HepG2 (cell line): Measurements from ENCODE around the gene PLEKHA3. TPM values are rescaled to one million over a fixed set of nuclear protein-coding genes. Genes with fewer than 3 reads are reported as not detected.

Experiments
- ATAC-seq: fragments of 200-7000 bp; cut with Tn5 transposase; 3 replicates; pipeline ENCODE4 v1.9.1; 2020; ENCODE audit warnings: mild to moderate bottlenecking, moderate library complexity
- BruUV-seq: library from RNA; stranded (reverse); fragments of 400-500 nt; replicated peaks from 2 replicates; lab custom pipeline; 2021; lab: Mats Ljungman, UMichigan
- CTCF ChIA-PET: fragments of 300-600 bp; formaldehyde crosslinking; extraction: SDS; loops from one replicate; lab custom pipeline; 2021; ENCODE audit warnings: low total read pairs, inconsistent platforms, low intra/inter-chr PET ratio; lab: Yijun Ruan, JAX
- POLR2A ChIA-PET: fragments of 350-600 bp; sonication (Branson Sonifier 250); formaldehyde crosslinking; loops from one replicate; lab custom pipeline; 2020; ENCODE audit warnings: antibody characterized with exemption, inconsistent platforms; lab: Yijun Ruan, JAX
- DNase-seq: peaks from one replicate; pipeline ENCODE4 v3.0.0-alpha.2; 2015; ENCODE audit warnings: low spot score
- FAIRE-seq: peaks from 3 replicates; lab custom pipeline; 2011; peaks lifted over from hg19 to GRCh38; lab: Jason Lieb, UNC
- H2AFZ ChIP-seq: one replicate; pipeline ENCODE4 v1.6.1; 2011; ENCODE audit warnings: low read length, inconsistent platforms
- H3K27ac ChIP-seq: fragments of 300-600 bp; 3 replicates; pipeline ENCODE4 v1.8.0; 2011; ENCODE audit warnings: mixed run types, mild to moderate bottlenecking, mixed read lengths, low read length, inconsistent platforms; ENCODE audit not compliant: insufficient read depth; ENCODE audit errors: extremely low read length
- H3K27me3 ChIP-seq, 2 experiments: fragments of 200-600 bp in 1 of 2; 2 replicates in 1 of 2; 3 replicates in 1 of 2; pipeline versions ENCODE4 v1.6.0 to v1.8.0; 2011; ENCODE audit warnings: low read length in 2 of 2, mild to moderate bottlenecking in 2 of 2, moderate library complexity in 2 of 2, inconsistent platforms in 1 of 2; ENCODE audit not compliant: insufficient read depth in 2 of 2, control insufficient read depth in 1 of 2
- H3K36me3 ChIP-seq, 2 experiments: fragments of 200-600 bp in 1 of 2; replicated peaks in 1 of 2; 2 replicates in 1 of 2; 3 replicates in 1 of 2; pipeline versions ENCODE4 v1.5.1 to v1.8.0; 2011; ENCODE audit warnings: low read length in 2 of 2, inconsistent platforms in 1 of 2; ENCODE audit not compliant: insufficient read depth in 2 of 2, control insufficient read depth in 1 of 2
- H3K4me1 ChIP-seq: 2 replicates; pipeline ENCODE4 v1.5.1; 2012; ENCODE audit warnings: low read length, inconsistent platforms; ENCODE audit not compliant: insufficient read depth
- H3K4me2 ChIP-seq: 2 replicates; pipeline ENCODE4 v1.6.0; 2011; ENCODE audit warnings: low read depth, low read length, inconsistent platforms
- H3K4me3 ChIP-seq, 3 experiments: fragments of 200-600 bp in 1 of 3; sonication (generic), shearing (Covaris generic) in 1 of 3; replicated peaks in 1 of 3; 2 replicates each; pipeline ENCODE4 v1.5.1; 2011 to 2016; ENCODE audit warnings: low read length in 3 of 3, inconsistent platforms in 2 of 3, low read depth in 2 of 3, mild to moderate bottlenecking in 2 of 3, control low read depth in 1 of 3, mixed read lengths in 1 of 3; ENCODE audit not compliant: insufficient read depth in 1 of 3
- H3K79me2 ChIP-seq: one replicate; pipeline ENCODE4 v1.6.1; 2011; ENCODE audit warnings: low read length, inconsistent platforms; ENCODE audit not compliant: insufficient read depth
- H3K9ac ChIP-seq: 2 replicates; pipeline ENCODE4 v1.6.0; 2011; ENCODE audit warnings: mild to moderate bottlenecking, low read depth, low read length, inconsistent platforms; ENCODE audit not compliant: insufficient read depth
- H3K9me3 ChIP-seq: 2 replicates; pipeline ENCODE4 v1.5.1; 2012; ENCODE audit warnings: mild to moderate bottlenecking, low read length
- H4K20me1 ChIP-seq: 2 replicates; pipeline ENCODE4 v1.6.0; 2011; ENCODE audit warnings: inconsistent platforms, mild to moderate bottlenecking, low read length, moderate library complexity; ENCODE audit not compliant: insufficient read depth
- ISX ChIP-seq: sonication (generic); formaldehyde crosslinking; conservative IDR thresholded peaks from 2 replicates; pipeline ENCODE4 v1.5.0; 2020; ENCODE audit warnings: missing genetic modification reagents
- POGK ChIP-seq: sonication (generic); formaldehyde crosslinking; conservative IDR thresholded peaks from 2 replicates; pipeline ENCODE4 v1.8.0; 2022; ENCODE audit warnings: mild to moderate bottlenecking, moderate library complexity, missing genetic modification reagents
- TGIF2 ChIP-seq: IDR thresholded peaks from 2 replicates; pipeline ENCODE4 v1.6.1; 2016; ENCODE audit warnings: control low read depth, missing compliant biosample characterization
- ZFP91 ChIP-seq: sonication (generic); formaldehyde crosslinking; IDR thresholded peaks from 2 replicates; pipeline ENCODE4 v1.9.0; 2022; ENCODE audit warnings: missing genetic modification reagents, mild to moderate bottlenecking, borderline replicate concordance
- ZNF441 ChIP-seq: sonication (generic); formaldehyde crosslinking; IDR thresholded peaks from 2 replicates; pipeline ENCODE4 v1.7.0; 2021; ENCODE audit warnings: missing genetic modification reagents, borderline replicate concordance
- ZNF792 ChIP-seq: IDR thresholded peaks from 2 replicates; pipeline ENCODE4 v1.6.1; 2016
- ZNF800 ChIP-seq: sonication (generic); formaldehyde crosslinking; IDR thresholded peaks from 2 replicates; pipeline ENCODE4 v1.4.0; 2020; ENCODE audit warnings: missing genetic modification reagents
- WGBS: methylation state at CpG from one replicate; pipeline ENCODE4 v1.1.6; 2017; ENCODE audit warnings: low lambda C conversion rate; 5-methylcytosine and 5-hydroxymethylcytosine counted together
- in situ Hi-C: cut with HindIII; loops from 2 replicates; pipeline ENCODE4 v1.10.0; 2017; ENCODE audit warnings: low pct_unique_long_range_greater_than_20kb; ENCODE audit not compliant: extremely low pct_ligation_motif_present
- intact Hi-C: fragments of 100-400 bp; cut with micrococcal nuclease; formaldehyde crosslinking; loops from one replicate; pipeline ENCODE4 v1.10.0; 2022; ENCODE audit not compliant: unreplicated experiment
- polyA plus RNA-seq, 8 experiments: library from polyadenylated mRNA; depleted of rRNA in 3 of 8; stranded (reverse) in 7 of 8; unstranded in 1 of 8; fragments of >200 nt; fragmentation: Illumina TruSeq in 4 of 8; extraction: Trizol in 4 of 8; gene quantifications; 2 replicates each; pipeline versions ENCODE4 v1.2.1 to v1.2.3, GENCODE V29; 2011 to 2016; ENCODE audit warnings: low read depth in 4 of 8, missing spikeins in 1 of 8, mixed read lengths in 1 of 8; ENCODE audit not compliant: insufficient read depth in 1 of 8
- total RNA-seq, 5 experiments: library from RNA; depleted of rRNA; stranded (reverse); fragments of >200 nt; fragmentation: Illumina TruSeq; extraction: Trizol; gene quantifications; 2 replicates each; pipeline ENCODE4 v1.2.3, GENCODE V29; 2016; ENCODE audit warnings: low read depth in 1 of 5

Gene PLEKHA3
- total and polyA plus RNA-seq, 2 of the 13 experiments (the other 11 are each of a cell fraction or from before 2014, with no cell fraction given): 11.7 to 23.1 TPM

- Histone ChIP-seq H3K9ac (no peak overlapping the region), H3K4me1 (peaks cover 9% of the 10 kb centered on the region), H3K4me3 (no peak overlapping the region), H3K27me3 (no peaks in the 10 kb centered on the region), H4K20me1 (no peaks in the 10 kb centered on the region), H3K9me3 (no peaks in the 10 kb centered on the region), H3K79me2 (no peaks in the 10 kb centered on the region), H2AFZ (no peak overlapping the region), H3K27ac (no peak overlapping the region), H3K4me2 (no peak overlapping the region), H3K36me3 (peaks cover 5 to 48% of the 10 kb centered on the region in 2 experiments)
- POLR2A ChIA-PET: interaction anchor here (1.4 kb wide), 1 partner anchor 55 kb away, joined by 5 read pairs; the partner anchor contains the start of genes PJVK and PRKRA
- DNase-seq (no peak), ATAC-seq (no peak), FAIRE-seq (no peak)
- 97% methylated on average over 1 of the region's 1 CpG for WGBS
- TF ChIP-seq ZNF800 (no peak), POGK (CRISPR knock-in tag) (no peak), ZNF792 (no peak), TGIF2 (CRISPR knock-in tag) (no peak), ZFP91 (no peak), ZNF441 (no peak), ISX (no peak)
- CTCF ChIA-PET: no interaction called here
- in situ Hi-C loops: no loop called here
- no TSS peak for BruUV-seq
- intact Hi-C loops: no loop called here
Observed at GRCh38 chr2:178506101-178506500, 25.8 kb downstream of the PLEKHA3 start.
